ENCODE results near the gene APBA3. TPM values are rescaled to one million over a fixed set of nuclear protein-coding genes. Genes with fewer than 3 reads are reported as not detected.

The APBA3 gene
- polyA plus RNA-seq, 1 donor, result 13.1 TPM

DNA sequence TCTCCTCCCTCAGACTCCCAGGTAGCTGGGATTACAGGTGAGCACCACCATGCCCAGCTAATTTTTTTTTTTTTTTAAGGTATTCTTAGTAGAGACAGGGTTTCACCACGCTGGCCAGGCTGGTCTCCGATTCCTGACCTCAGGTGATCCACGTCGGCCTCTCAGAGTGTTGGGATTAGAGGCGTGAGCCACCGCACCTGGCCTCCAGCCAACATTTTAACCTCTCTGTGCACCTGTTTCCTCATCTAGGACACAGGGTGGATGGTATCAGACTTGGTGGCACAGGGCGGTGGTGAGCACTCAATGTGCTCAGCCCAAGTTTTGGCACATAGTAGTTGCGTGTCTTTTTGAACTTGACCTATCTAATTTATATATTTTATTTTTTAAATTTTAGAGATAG lies 12.5 kb downstream of the APBA3 start:
- no peak for DNase-seq (ENCODE audit: low read depth)

DNA sequence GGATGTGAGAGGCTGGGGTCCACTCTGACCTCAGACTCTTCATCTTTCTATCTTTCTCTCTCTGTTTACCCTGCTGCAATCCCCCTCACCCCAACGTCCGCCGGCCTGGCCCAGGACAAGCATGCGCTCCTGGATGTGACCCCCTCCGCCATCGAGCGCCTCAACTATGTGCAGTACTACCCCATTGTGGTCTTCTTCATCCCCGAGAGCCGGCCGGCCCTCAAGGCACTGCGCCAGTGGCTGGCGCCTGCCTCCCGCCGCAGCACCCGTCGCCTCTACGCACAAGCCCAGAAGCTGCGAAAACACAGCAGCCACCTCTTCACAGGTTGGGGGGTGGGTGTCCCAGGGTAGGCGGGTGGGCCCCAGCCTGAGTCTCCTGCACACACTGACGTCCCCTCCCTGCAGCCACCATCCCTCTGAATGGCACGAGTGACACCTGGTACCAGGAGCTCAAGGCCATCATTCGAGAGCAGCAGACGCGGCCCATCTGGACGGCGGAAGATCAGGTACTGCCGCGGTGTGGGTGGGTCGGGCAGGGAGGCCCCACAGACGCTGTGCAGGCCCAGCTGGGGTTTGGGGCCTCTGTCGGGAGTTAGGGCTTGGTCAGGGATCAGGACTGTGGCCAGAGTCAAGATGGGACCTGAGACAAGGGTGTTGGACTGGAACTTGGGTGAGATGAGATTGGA lies 15.0 kb downstream of the APBA3 start:
- DNase-seq (ENCODE audit: low read depth), result no peak

GRCh38 chr19:3745363-3746045 lies 16.0 kb downstream of the APBA3 start:
- DNase-seq (ENCODE audit: low read depth), result no peak

GRCh38 chr19:3743486-3743885 lies 18.0 kb downstream of the APBA3 start:
- no peak for DNase-seq (ENCODE audit: low read depth)

DNA sequence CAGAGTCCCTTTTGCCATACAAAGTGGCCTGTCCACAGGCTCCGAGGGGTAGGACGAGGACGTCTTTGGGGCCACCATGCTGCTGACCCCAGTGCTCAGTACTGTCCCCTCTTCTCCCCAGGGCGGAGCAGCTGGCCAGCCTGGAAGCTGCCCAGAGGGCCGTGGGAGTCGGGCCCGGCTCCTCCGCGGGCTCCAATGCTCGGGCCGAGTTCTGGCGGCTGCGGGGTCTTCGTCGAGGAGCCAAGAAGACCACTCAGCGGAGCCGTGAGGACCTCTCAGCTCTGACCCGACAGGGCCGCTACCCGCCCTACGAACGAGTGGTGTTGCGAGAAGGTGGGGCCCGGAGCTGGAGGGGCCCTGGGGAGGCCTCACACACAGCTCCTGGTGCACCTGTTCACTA lies 21.1 kb downstream of the APBA3 start:
- DNase-seq (ENCODE audit: low read depth), result no peak

DNA sequence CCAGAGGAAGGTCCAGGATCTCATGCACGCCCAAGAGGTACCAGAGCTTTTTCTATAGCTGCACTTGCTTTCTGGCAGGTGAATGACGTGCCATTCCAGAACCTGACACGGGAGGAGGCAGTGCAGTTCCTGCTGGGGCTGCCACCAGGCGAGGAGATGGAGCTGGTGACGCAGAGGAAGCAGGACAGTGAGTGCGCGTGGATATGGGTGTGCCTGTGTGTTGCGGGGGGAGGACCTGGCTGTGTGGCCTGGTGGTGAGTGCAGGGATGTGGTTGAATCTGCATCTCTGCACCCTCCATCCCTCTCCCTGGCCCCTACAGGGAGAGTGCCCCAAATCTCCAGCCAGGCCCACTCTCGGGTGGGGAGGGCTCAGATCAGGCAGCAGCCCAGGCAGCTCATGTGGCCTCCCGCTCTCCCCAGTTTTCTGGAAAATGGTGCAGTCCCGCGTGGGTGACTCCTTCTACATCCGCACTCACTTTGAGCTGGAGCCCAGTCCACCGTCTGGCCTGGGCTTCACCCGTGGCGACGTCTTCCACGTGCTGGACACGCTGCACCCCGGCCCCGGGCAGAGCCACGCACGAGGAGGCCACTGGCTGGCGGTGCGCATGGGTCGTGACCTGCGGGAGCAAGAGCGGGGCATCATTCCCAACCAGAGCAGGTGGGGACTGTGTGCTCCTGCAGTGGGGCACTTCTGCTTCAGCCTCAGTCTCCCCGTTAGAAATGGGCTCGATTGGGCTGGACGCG lies 22.8 kb downstream of the APBA3 start:
- no peak for DNase-seq (ENCODE audit: low read depth)

GRCh38 chr19:3737487-3738205 lies 23.8 kb downstream of the APBA3 start:
- DNase-seq (ENCODE audit: low read depth), result no peak

- no peak for DNase-seq (ENCODE audit: low read depth)
These were observed 25.3 kb downstream of the APBA3 start for GRCh38 chr19:3736106-3736724.

GRCh38 chr19:3734310-3734600 lies 27.2 kb downstream of the APBA3 start:
- no peak for DNase-seq (ENCODE audit: low read depth)

- DNase-seq (ENCODE audit: low read depth), result no peak
These were observed 27.8 kb downstream of the APBA3 start for GRCh38 chr19:3733549-3734309.

DNA sequence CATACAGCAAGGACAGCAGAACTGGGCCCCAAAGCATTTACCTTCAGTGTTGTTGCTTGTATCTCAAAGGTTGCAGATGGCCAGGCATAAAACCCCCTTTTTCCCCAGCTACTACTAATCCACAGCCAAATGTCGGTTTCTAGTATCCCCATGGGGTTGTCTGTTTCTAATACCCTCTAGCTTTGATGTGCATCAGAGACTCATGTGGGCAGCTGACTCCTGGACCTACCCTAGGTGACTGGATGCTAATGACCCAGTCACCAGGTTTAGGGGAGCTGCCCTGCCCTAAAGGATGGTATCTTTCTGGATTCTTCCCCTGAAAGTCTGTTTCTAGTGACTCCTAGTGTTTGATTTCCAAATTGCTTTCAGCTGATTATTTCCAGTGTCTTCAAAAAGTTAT lies 29.4 kb downstream of the APBA3 start:
- DNase-seq (ENCODE audit: low read depth), result no peak

DNA sequence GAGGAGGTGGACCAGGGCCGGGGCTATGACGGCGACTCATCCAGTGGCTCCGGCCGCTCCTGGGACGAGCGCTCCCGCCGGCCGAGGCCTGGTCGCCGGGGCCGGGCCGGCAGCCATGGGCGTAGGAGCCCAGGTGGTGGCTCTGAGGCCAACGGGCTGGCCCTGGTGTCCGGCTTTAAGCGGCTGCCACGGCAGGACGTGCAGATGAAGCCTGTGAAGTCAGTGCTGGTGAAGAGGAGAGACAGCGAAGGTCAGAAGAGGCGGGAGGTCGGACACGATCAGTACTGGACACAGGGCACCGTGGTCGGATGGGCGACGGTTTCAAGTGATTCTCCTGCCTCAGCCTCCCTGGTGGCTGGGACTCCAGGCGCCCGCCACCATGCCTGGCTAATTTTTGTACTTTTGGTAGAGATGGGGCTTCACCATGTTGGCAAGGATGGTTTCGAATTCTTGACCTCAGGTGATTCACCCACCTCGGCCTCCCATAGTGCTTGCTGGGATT lies 31.0 kb downstream of the APBA3 start:
- no peak for DNase-seq (ENCODE audit: low read depth)

GRCh38 chr19:3725640-3726310 lies 35.7 kb downstream of the APBA3 start:
- DNase-seq (ENCODE audit: low read depth), result no peak

DNA sequence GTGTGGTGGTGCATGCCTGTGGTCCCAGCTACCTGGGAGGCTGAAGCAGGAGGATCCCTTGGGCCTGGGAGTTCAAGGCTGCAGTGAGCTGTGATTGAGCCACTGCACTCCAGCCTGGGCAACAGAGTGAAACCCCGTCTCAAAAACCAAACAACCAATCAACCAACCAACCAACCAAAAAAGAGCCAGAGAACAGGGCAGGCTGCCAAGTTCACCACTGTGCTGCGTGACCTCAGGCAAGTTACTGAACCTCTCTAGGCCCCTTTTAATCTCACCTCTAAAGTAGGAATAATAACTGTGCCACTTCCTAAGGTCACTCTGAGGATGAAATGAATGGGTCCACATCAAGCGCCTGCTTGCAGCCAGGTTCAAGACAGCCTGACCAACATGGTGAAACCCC lies 36.4 kb downstream of the APBA3 start:
- DNase-seq (ENCODE audit: low read depth), result no peak

DNA sequence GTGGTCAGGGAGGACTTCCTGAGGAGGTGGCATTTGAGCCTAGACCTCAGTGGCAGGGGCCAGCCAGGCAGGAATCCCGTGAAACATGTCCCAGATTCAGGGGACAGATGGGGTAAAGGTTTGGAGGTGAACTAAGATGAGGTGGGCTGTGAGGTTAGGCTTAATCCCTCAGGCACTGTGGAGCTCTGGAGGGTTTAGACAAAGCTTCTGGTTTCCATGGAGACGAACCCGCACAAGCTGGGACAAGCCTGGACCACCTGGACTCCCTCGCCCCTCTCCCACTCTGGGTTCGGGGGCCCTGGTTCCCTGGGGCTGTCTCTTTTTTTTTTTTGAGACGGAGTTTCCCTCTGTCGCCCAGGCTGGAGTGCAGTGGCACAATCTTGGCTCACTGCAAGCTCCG lies 37.6 kb downstream of the APBA3 start:
- DNase-seq (ENCODE audit: low read depth), result no peak

GRCh38 chr19:3723110-3723488 lies 38.4 kb downstream of the APBA3 start:
- DNase-seq (ENCODE audit: low read depth), result no peak

DNA sequence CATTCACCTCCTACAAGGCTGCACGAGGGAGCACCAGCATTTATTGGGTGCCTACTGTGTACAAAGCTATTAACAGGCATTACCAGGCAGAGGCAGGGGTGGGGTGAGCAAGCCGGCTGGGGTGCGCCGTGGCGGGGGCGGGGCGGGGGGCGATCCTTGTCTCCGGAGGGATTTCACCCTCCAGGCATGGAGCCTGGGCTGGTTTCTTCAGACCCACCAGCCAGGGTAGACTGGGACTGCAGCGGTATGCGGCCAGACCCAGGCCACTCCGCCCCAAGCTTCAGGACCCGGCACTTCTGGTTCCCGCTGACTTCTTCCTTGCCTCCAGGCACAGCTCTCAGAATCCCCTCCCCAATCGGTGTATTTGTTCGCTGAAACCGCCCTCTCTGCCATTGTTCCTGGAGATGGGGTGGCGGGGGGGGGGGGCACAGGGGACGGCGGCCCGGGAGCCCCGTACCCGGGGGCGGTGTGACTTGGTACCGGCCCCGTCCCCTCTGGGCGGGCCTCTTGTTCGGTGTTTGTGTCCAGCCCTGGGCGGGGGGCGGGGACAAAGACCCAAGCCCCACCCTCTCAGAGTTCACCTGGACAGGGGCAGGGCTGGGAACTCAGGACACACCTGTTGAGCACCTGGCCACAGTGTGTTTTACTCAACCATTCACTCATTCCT lies 38.9 kb downstream of the APBA3 start:
- DNase-seq (ENCODE audit: low read depth), result no peak

- DNase-seq (ENCODE audit: low read depth), result no peak
These were observed 39.5 kb downstream of the APBA3 start for GRCh38 chr19:3721887-3722442.

DNA sequence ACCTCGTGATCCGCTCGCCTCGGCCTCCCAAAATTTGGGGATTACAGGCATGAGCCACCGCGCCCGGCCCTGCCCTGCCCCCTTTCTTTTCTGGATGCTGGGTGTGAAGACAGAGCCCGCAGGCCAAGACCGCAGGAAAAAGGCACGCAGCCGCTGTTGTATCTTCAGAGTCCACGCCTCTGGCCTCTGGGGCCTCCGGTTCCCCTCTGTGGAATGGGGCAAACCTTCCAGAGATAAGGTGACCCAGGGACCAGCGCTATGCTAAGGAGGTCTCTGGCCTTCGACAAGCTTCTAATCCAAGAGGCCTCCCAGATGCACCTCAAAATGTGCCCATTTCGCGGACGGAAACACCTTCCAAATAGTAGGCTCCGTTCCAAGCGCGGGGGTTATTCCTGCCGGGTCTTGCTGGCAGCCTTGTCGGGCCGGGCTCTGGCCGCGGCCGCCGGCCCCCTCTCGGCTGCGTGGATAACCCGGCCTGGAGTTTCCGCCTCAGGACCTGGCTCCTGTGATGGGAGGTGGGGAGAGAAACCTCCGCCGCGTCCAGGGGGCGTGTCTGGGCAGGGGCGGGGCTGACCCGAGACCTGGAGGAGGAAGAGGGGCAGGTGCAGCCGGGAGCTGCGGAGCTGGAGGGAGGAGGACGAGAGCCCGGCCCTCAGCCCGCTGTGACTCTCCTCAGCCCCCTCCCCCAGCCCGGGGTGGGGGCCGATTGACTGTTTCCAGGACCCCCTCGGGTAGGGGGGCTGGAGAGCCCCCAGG lies 40.2 kb downstream of the APBA3 start:
- no peak for DNase-seq (ENCODE audit: low read depth)
